ENCODE results near the gene LAMA3. TPM values are rescaled to one million over a fixed set of nuclear protein-coding genes. Genes with fewer than 3 reads are reported as not detected.

Gene LAMA3
- total and polyA plus RNA-seq, 2 experiments from 2014 or later: 3.9 to 4.9 TPM

- Mint-ChIP-seq H3K36me3 (ENCODE audit: low read depth) (no peaks in the 10 kb centered on the region), H3K4me1 (peaks cover 6% of the 10 kb centered on the region; the same call in 2 of the 3 replicates), H3K4me3 (no peak overlapping the region), H3K27me3 (ENCODE audit: insufficient read depth, low read depth, poor library complexity) (no peaks in the 10 kb centered on the region), H3K27ac (no peak overlapping the region), H3K9me3 (no peaks in the 10 kb centered on the region)
- Histone ChIP-seq H3F3A (replicated peaks; ENCODE audit: low read depth) (no peaks in the 10 kb centered on the region; the same call in 1 of the 2 replicates), H3K79me2 (replicated peaks; ENCODE audit: insufficient read depth) (no peaks in the 10 kb centered on the region), H2AFZ (peak overlapping the region; percentile 73), H3K9me2 (ENCODE audit: insufficient read depth) (no peaks in the 10 kb centered on the region), H3K27me3 (ENCODE audit: insufficient read depth) (no peaks in the 10 kb centered on the region), H3K4me1 (ENCODE audit: insufficient read depth) (peaks cover 15% of the 10 kb centered on the region; the same call in 1 of the 2 replicates), H3K4me2 (no peak overlapping the region), H4K20me1 (replicated peaks; ENCODE audit: insufficient read depth) (no peaks in the 10 kb centered on the region), H3K4me3 (no peak overlapping the region), H3K36me3 (ENCODE audit: insufficient read depth) (no peaks in the 10 kb centered on the region), H3K27ac (ENCODE audit: low read depth) (no peak overlapping the region)
- TF ChIP-seq CREB1 (CRISPR knock-in tag; IDR thresholded peaks at IDR 0.05; ENCODE audit: low read depth) (no peak), EZH2phosphoT487 (IDR thresholded peaks at IDR 0.05; ENCODE audit: unreplicated experiment) (no peak), POLR2AphosphoS5 (IDR thresholded peaks at IDR 0.05; ENCODE audit: low read depth) (no peak)
- ATAC-seq (no peak), DNase-seq (ENCODE audit: low spot score) (no peak)
These were observed 303.7 kb downstream of the LAMA3 start for GRCh38 chr18:23992941-23993280.

- Mint-ChIP-seq H3K4me3 (no peak overlapping the region), H3K9me3 (no peaks in the 10 kb centered on the region), H3K4me1 (peaks cover 6% of the 10 kb centered on the region; the same call in 2 of the 3 replicates), H3K27ac (no peak overlapping the region), H3K36me3 (ENCODE audit: low read depth) (no peaks in the 10 kb centered on the region), H3K27me3 (ENCODE audit: insufficient read depth, low read depth, poor library complexity) (no peaks in the 10 kb centered on the region)
- no peaks in the 10 kb centered on the region; the same call in 1 of the 2 replicates for H3F3A ChIP-seq (replicated peaks; ENCODE audit: low read depth)
- no peaks in the 10 kb centered on the region for H3K79me2 ChIP-seq (replicated peaks; ENCODE audit: insufficient read depth)
- no peak overlapping the region for H3K4me2 ChIP-seq
- H3K9me2 ChIP-seq (ENCODE audit: insufficient read depth): 0 out of 2 replicates have a peak, but pooled peaks cover 5% of the 10 kb centered on the region
- no peak overlapping the region for H3K4me3 ChIP-seq
- no peak overlapping the region for H3K27ac ChIP-seq (ENCODE audit: low read depth)
- H3K27me3 ChIP-seq (ENCODE audit: insufficient read depth): no peaks in the 10 kb centered on the region
- H3K36me3 ChIP-seq (ENCODE audit: insufficient read depth): no peaks in the 10 kb centered on the region
- H3K4me1 ChIP-seq (ENCODE audit: insufficient read depth): peaks cover 15% of the 10 kb centered on the region; the same call in 1 of the 2 replicates
- DNase-seq (ENCODE audit: low spot score): peak; percentile 41
- ATAC-seq: peak; percentile 59
- H2AFZ ChIP-seq: peak overlapping the region; percentile 6; the same call in 1 of the 2 replicates
- TF ChIP-seq REST (IDR thresholded peaks at IDR 0.05; ENCODE audit: unreplicated experiment) (no peak), ZNF114 (CRISPR knock-in tag; IDR thresholded peaks at IDR 0.05) (no peak), EZH2phosphoT487 (IDR thresholded peaks at IDR 0.05; ENCODE audit: unreplicated experiment) (no peak), JUNB (IDR thresholded peaks at IDR 0.05; ENCODE audit: unreplicated experiment) (no peak), CREB1 (CRISPR knock-in tag; IDR thresholded peaks at IDR 0.05; ENCODE audit: low read depth) (no peak), POLR2AphosphoS5 (IDR thresholded peaks at IDR 0.05; ENCODE audit: low read depth) (no peak), NANOG (IDR thresholded peaks at IDR 0.05; ENCODE audit: borderline replicate concordance) (no peak), ZNF331 (CRISPR knock-in tag; IDR thresholded peaks at IDR 0.05; ENCODE audit: low read depth) (no peak), EZH2 (IDR thresholded peaks at IDR 0.05; ENCODE audit: low read depth, unreplicated experiment) (no peak), CTCF (conservative IDR thresholded peaks at IDR 0.05; ENCODE audit: low read depth in 2 of 2) (no peak), STAT1 (IDR thresholded peaks at IDR 0.05; ENCODE audit: unreplicated experiment) (no peak), ETS1 (IDR thresholded peaks at IDR 0.05) (no peak)
- H4K20me1 ChIP-seq (replicated peaks; ENCODE audit: insufficient read depth): no peaks in the 10 kb centered on the region
These were observed 305.2 kb downstream of the LAMA3 start for GRCh38 chr18:23994361-23994902.
